Muscle of back (tissue), 11 donors: ENCODE results near the gene ATXN1. TPM values are rescaled to one million over a fixed set of nuclear protein-coding genes. Genes with fewer than 3 reads are reported as not detected.

Experiments used
- DNase-seq, 3 donors: peaks; one replicate each; pipeline versions ENCODE4 v3.0.0 to v3.0.0-alpha.2; 2013
- polyA plus RNA-seq, 10 donors: library from polyadenylated mRNA; unstranded; fragments of 120-200 nt; gene quantifications; one replicate each; pipeline ENCODE4 v1.2.1, GENCODE V29; 2013; ENCODE audit not compliant: insufficient read length in 10 of 10

Gene ATXN1
- polyA plus RNA-seq, 10 donors = 13.6 to 16.9 (median 15.0) TPM

DNA sequence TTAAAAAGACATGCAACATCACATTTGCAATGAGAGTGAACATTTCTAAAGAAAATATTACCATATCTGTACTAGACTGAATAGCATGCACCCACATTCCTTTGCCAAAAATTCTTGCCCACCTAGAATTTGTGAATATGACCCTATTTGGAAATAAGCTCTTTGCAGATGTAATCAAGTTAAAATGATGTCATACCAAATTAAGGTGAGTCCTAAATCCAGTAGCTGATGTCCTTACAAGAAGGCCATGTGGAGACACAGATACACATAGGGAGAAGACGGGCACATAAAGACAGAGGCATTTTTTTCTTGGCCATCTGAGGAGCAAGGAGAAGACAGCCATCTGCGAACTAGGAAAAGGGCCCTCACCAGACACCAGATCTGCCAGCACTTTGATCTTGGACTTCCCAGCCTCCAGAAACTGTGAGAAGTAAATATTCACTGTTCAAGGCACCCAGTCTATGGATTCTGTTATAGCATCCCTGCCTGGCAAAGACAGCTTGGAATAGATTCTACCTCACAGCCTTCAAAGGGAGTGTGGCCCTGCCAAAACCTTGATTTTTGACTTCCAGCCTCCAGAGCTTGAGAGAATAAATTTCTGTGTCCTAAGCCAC is 22.8 kb upstream of the ATXN1 start:
- peak in 1 of 3 donors; percentile 2 for DNase-seq

DNA sequence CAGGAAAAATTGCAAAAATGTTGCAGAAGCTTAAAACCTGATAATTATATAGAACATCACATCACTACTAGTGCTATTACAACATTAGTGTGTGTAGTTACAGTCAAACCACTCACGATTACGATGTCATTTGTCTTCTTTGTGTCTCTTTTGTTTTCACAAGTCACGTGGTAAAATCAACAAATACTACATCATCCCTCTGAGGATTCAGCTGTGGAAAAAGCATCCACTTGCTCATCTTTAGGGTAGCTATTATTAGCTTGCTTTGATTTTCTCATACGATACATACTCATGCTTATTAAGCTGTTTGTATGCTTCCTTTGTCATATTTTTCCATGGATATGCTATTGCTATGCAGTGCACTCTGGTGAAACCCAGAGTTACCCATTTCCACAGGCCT is 22.2 kb upstream of the ATXN1 start:
- DNase-seq = peak in 1 of 3 donors; percentile 58

DNA sequence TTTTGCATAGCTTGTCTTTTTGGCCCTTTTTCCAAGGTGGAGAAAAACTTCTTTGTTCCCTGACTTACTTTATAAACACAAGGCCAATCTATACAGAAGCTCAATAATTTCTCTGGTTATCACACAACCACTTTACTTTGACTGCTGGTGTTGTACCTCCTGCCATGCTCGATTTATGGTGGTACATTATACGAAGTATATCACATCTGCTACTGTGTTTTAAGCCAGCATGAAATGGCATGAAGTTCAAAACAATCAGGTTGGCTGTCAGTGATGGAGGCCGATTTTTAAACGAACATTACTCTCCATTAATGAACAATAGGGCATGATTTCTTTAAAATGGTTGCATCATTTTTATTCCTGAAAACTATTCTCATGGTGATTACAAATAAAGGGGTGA is 21.0 kb upstream of the ATXN1 start:
- DNase-seq = no peak

DNA sequence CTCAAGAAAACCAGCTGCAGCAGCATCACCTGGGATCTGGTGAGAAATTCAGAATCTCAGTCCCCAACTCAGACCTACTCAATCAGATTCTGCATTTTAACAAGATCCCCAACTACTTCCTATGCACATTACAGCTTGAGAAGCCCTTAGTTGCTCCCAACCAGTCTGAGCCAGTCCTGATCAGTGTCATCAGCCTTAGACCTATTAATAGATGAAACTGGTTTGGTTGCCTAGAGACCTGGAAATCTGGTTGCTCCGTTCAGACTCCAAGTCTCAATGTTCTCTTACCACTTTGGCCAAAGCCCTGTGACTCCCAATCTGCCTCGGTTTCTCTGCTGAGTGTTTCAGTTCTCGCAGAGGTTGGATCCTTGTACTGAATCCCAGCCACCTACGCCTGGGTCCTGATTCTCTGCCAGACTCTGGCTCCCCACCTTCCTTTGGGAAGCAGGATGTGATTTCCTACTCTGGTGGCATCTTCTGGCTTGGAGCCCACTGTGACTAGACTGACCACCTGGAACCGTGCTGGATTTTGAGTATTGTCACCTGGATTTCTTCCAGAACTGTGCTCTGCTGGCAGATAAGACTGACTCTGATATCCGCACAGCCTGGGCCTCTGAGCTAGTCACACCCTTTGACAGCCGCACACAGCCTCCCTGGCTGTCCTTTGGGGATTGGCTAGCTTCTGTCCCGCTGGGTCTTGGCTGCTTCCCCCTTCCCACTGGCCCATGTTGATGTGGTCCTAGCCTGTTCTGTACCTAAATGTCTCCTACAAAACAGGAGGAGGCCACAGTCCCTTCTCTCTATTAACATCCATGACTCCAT is 20.3 kb upstream of the ATXN1 start:
- DNase-seq = peak in 1 of 3 donors; percentile 3

DNA sequence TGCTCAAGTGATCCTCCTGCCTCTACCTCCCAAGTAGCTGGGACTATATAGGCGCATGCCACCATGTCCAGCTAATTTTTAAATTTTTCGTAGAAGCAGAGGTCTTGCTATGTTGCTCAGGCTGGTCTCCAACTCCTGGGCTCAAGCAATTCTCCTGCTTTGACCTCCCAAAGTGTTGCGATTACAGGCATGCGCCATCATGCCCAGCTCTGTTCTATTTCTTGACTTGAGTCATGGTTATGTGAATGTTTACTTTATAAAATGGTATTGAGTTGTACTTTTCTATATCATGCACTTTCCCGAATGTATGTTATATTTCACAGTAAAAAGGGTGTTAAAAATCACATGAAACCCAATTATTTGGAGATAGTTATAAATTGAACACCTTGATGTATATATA is 17.3 kb upstream of the ATXN1 start:
- no peak for DNase-seq

DNA sequence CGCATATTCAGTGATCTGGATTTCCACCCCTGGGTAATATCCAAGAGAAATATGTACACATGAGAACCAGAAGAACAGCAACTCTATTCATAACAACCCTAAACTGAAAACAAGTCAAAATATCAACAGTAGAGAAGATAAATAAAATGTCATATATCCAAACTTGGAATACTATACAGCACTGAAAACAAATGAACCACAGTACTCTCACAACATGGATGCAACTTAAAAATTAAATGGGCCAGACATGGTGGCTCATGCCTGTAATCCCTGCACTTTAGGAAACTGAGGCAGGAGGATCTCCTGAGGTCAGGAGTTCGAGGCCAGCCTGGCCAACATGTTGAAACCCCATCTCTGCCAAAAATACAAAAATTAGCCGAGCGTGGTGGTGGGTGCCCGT is 16.5 kb upstream of the ATXN1 start:
- DNase-seq = no peak

DNA sequence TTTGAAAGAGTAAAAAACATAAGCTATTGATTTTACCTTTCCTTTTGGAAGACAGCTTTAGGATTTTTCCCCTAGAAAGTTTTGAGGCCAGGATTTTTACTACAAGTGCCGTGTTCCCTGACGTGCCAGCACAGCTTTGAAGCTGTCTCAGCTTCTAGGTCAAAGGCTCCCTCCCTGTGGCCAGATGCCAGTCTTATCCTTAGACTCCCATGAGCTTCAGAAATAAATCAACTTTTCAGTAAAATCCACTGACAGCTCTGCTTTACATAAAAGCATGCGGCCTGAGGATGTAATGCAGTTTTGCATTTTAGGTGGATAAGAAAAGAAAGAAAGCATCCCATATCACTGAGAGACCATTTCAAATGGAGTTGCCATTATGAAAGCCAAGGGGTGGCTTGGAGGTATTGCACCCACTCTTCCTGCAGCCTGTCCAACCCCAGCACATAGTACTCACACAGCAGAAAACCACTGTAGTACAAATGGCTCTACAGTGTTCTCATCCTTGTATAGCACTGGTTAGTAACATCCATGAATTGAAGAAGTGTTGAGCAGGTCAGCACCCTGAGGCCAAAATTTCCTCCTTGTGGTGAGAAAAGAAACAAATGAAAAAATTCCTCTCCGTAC is 15.2 kb upstream of the ATXN1 start:
- DNase-seq = no peak

DNA sequence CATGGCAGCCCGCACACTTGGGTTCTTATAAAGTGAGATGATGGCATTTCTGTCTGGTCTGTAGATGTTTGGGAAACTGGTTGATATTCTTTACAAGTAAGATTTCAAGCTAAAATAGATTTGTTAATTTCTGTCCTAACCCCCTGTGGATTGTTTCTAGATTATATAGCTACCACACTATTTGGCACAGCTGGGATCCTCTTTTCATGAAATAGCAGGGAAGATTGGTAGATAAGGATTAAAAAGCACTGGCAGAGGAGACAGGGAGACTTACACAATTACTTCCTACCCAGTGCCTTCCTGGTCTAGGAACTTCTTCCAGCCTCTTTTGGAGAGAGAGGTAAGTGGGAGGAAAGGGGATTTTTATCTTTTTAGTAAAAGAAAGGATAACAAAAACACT is 13.2 kb upstream of the ATXN1 start:
- no peak for DNase-seq

DNA sequence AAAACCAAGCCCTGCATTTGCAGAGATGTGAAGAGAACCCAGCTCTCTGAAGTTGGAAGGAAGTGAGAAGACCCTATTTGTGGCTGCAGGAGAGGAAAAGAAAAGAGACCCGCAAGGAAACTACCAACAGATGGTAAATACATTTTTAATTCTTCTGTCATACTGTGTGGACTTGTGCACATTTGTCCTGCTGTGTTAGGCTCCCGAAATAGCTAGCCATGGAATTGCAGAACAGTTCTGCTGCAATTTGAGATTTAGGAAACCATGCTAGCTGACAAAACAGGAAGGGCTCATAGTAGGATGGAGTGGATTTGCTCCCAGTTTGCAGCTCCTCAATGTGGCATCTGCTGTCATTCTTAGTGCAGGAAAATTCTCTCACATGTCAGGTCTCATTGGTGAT is 12.1 kb upstream of the ATXN1 start:
- no peak for DNase-seq

DNA sequence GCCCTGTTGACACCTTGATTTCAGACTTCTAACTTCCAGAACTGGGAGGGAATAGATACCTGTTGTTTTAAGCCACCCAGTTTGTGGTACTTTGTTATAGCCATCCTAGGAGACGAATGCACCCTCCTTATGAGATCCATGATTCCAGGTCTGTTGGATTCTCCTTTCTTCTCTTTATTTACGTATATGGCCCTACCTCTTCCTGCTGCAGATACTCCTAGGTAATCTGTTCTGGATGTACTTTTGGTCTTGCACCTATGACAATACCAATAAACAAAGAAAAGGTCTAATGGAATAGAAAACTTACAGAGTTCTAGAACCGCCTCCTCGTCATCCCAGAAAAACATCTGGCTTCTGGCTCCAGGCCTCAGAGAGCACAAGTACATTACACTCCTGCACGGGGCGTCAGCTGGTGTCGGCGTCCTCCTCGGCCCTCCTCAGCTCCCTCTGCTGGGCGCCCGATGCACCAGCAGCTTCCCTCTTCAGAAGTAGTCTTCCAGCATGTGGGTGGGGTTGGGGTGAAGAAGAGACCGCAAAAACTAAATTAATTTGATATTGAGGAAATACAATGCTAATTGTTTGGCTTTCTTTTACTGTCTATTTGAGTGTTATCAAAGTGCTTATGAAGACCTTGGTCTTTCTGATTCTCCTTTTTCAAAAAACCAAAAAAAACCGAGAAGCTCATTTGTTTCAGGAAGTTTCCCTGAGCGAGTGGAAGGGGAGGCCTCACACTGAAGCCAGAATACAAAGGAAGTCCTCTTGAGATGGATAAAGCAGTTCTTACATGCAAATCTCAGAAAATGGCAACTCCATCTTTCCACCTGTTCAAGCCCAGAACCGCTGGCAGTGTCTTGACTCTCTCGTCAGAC is 9.7 kb upstream of the ATXN1 start:
- peak in 2 of 3 donors; percentile 70 to 81 for DNase-seq

DNA sequence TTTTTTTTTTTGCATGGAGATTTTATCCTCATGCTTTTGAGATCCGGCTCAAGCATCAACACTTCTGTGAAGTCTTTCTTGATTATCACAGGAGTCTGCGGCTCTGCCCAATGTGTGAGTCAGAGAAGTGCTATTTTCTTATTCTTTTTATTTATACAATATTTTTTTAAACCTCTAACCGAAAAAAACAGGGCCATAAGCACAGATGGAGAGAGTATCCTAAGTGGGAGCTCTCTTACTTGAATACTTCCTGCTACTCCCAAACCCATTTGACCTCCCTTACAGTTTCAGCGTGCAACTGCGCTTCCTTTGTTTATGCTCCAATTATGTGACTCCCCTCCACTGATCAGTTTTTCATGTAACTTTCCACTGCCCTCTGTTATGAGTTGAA is 8.7 kb upstream of the ATXN1 start:
- peak in 1 of 3 donors; percentile 79 for DNase-seq

DNA sequence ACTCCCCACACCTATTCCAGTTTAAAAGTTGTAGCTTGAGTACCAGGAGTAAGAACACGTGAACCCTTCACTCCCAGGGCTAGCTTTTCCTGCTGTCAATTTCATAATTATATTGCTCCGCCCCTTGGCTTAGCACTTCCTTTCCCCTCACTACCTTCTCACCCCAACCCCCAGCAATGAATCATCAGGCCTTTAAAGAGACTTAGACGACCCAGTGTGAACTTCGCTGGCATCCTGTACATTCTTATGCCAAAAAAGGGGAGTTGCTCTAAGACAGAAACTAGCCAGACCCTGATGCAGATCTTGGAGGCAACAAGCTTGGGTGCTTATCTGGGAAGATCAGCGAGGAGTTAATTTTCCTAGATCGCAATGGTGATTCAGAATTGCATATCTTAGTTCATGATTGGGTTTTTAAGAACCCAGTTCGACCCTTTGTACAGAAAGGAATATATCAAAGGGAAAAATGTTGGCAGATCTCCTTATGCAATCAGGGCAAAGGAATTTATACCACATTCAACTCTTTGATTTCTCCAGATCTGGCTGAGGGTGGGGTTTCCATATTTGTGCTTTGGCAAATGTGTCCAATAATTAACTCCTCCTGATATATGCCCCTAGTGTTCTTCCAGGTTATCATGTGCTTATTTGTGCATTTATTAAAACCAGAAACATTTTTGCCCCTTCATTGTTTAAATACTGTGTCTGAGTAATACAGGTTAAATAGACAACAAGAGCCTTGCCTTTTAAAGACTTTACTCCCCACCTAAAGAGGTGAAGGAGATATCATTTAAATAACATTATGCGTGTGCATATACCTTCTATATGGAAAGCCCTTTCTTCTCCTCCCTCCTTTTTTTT is 8.1 kb upstream of the ATXN1 start:
- peak in 2 of 3 donors; percentile 40 to 92 for DNase-seq

DNA sequence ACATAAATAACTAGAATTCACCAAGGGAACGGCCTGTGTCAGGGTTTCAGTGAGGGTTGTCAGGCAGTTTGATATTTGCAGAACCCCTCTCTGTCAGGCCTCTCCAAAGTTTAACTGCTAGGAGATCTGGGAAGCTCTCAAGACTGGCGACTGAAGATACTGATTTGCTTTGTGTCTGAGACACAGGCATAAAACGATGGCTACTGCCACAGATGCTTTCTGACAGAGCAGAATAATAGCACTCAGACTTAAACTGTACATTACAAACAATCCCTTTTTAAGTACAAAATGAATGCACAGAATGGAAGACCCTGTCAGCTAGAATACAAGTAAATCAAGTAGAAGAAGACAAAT is 7.2 kb upstream of the ATXN1 start:
- no peak for DNase-seq

DNA sequence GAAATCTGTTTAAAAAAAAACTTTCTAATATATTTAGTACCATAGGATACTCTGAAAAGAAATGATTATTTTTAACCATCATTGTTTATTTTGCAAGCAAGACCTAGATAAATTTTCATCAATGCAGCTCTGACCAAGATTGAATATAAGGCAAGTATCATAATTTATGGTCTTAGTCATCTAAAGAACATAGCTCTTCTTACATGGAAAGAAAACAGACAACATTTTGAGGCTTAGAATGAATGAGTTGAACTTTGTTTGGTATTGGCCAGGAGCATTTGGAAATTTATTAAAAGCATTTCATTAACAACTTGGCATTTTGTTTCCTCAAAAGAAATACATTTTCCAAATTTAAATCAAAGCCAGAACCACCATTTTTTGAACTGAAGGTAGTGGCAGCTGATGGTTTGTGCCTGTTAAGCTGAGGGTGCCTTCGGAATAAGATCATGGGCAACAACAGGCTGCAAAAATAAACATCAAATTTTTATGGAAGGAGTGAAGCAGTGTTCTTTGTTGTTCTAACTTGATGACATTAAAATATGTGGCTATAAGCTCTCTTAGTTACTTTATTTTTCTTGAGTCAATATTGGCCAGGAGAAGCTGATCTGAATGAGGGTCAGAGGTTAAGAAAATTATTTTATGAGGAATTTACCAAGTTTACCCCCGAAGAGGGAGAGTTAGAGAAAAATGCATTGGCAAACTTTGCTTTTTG is 6.7 kb upstream of the ATXN1 start:
- DNase-seq = no peak

DNA sequence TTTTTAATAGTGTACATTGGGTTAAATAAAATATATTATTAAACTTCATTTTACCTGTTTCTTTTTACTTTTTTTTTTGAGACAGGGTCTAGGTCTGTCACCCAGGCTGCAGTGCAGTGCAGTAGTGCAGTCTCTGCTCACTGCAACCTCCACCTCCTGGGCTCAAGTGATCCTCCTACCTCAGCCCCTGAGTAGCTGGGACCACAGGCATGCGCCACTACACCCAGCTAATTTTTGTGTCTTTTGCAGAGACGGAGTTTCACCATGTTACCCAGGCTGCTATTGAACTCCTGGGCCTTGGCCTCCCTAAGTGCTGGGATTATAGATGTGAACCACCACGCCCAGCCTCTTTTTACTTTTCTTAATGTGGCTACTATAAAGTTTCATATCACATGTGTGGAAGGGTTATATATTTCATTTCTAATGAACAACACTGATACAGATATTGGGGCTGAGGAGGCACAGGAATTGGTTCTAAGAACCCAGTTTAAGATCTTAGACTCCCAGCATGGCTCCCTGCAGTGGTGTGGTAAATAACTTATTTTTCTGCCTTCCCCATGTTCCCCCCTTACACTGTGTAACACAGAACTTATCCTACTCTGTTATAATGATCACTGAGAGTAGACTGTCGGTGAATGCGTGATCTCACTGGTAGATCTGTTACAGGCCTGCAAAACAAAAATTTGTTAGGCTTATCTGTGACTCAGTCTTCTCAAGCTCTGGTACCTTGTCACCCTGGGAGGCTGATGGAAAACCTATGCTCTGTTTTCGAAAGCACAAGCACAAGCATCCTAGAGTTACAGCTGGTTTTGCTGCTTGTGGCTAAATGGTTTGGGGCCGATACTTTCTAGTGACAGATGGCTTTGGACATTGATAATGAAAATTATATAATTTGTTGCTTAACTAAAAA is 5.8 kb upstream of the ATXN1 start:
- DNase-seq = no peak

DNA sequence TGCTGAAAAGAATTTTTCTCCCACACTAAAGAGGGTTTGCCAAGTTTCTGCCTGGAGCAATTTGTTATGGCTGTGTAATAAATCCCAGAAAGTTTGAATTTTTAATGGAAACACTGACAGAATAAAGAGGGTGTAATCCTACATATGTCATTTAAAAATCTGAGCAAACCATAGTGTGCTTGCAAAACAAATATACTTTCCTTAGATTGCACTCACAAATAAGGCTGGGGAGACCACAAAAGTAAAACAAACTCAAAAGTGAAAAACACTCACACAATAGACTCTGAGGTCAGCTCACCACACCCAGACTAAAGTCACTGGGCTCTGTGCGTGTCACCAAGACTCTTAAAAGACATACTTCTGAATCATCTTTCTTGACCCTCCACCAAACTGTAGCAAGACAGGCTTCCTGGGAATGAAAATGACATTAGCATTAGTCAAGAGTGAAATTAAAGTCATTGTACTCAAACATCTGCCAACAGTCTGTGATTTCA is 4.8 kb upstream of the ATXN1 start:
- peak in 1 of 3 donors; percentile 87 for DNase-seq

DNA sequence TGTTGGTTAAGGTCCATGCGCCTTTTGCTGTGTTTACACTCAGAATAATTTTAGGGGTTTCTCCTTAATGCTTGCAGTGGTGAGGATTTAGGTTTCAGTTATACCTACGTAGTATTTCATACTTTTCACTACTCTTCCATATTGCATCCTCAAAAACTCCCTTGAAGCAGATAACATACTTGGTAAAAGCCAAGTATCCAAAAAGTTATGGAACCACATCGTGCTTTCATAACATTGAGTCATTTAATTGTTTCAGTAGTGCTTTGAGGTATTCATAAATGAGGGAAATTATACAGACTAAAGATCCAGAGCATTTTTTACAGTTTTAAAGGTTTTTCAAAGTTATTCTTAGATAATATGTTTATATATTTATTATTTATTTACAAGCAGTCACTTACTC is 4.0 kb upstream of the ATXN1 start:
- no peak for DNase-seq

DNA sequence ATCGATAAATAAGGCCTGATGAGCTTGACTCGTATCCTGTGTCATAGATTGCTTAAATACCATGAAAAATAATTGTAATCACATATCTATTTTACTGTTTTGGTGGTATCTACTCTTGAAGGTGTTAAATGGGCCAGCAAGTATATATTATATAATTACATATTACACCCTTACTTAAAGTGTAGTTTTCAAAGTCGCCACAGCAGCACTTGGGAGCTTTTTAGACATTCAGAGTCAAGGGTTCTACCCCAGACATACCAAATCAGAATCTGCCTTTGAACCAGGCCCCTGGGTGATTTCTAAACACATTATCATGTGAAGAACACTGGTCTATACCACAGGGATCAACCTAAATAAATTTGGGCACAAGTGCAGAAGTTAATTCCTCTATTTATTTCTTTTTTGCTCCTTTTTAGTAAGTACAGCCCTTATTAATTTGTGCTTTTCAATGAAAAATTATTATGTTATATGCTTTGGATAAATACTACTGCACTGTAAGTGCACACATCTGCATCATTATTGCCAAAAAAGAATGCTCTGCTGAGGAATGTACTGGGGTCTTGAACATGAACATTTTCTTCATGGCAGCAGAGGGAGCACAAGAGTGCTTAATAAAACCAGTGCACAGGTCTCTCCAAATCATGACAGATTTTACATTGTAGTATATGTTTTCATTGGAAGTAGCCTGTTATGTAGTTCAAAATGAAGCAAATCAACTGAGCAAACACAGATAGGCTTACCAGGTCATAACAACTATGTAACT is 3.1 kb upstream of the ATXN1 start:
- DNase-seq = peak in 2 of 3 donors; percentile 42 to 73
